Stomach (tissue), 9 donors: ENCODE data around the gene RPL38. TPM values are rescaled to one million over a fixed set of nuclear protein-coding genes. Genes with fewer than 3 reads are reported as not detected.

Experiments used
- DNase-seq, 2 donors: peaks; one replicate each; pipeline versions ENCODE4 v3.0.0 to v3.0.0-alpha.2; 2013 to 2019
- H3K27ac ChIP-seq, 5 donors: fragments of 200-600 bp in 4 of 5; sonication (generic) in 4 of 5; one replicate each; pipeline ENCODE4 v1.5.1; 2013 to 2019; ENCODE audit warnings: mild to moderate bottlenecking in 1 of 5, moderate library complexity in 1 of 5
- H3K27me3 ChIP-seq, 3 donors: fragments of 200-600 bp; sonication (generic); one replicate each; pipeline ENCODE4 v1.5.1; 2017 to 2019; ENCODE audit warnings: mixed run types in 1 of 3
- H3K36me3 ChIP-seq, 4 donors: fragments of 200-600 bp; sonication (generic); 1 replicate in 3 of 4; 2 replicates in 1 of 4; pipeline ENCODE4 v1.5.1; 2016 to 2019
- H3K4me1 ChIP-seq, 4 donors: fragments of 200-600 bp; sonication (generic); one replicate each; pipeline ENCODE4 v1.5.1; 2016 to 2019
- H3K4me3 ChIP-seq, 4 donors: fragments of 200-600 bp; sonication (generic) in 3 of 4; one replicate each; pipeline ENCODE4 v1.5.1; 2016 to 2019; ENCODE audit warnings: mild to moderate bottlenecking in 1 of 4
- H3K9me3 ChIP-seq, 4 donors: fragments of 200-600 bp; sonication (generic); one replicate each; pipeline ENCODE4 v1.5.1; 2016 to 2019
- CTCF ChIP-seq, 7 experiments: fragments of 450-650 bp in 4 of 7; fragments of 200-600 bp in 3 of 7; sonication (generic) in 3 of 7; IDR thresholded peaks; one replicate each; pipeline ENCODE4 v1.5.1; 2016 to 2019; ENCODE audit warnings: antibody characterized with exemption in 7 of 7, control low read depth in 2 of 7, mild to moderate bottlenecking in 1 of 7
- EP300 ChIP-seq: sonication (generic); formaldehyde crosslinking; IDR thresholded peaks from one replicate; pipeline ENCODE4 v1.6.1; 2017; ENCODE audit warnings: antibody characterized with exemption
- POLR2A ChIP-seq, 4 donors: fragments of 450-650 bp; IDR thresholded peaks; one replicate each; pipeline ENCODE4 v1.6.1; 2016; ENCODE audit warnings: antibody characterized with exemption in 4 of 4, control low read depth in 2 of 4, mild to moderate bottlenecking in 1 of 4, moderate library complexity in 1 of 4
- POLR2AphosphoS5 ChIP-seq, 3 donors: sonication (generic); formaldehyde crosslinking; IDR thresholded peaks; one replicate each; pipeline ENCODE4 v1.6.1; 2016; ENCODE audit warnings: antibody characterized with exemption in 3 of 3
- WGBS, 5 donors: extraction: QIAGEN DNeasy Blood & Tissue Kit in 3 of 5; methylation state at CpG; one replicate each; pipeline versions ENCODE4 v1.1.5 to v1.1.7; 2013 to 2018; 5-methylcytosine and 5-hydroxymethylcytosine counted together
- intact Hi-C: fragments of 100-400 bp; cut with DNase I; formaldehyde crosslinking; loops from one replicate; pipeline ENCODE4 v1.15.1; 2023; ENCODE audit warnings: low total_unique reads
- polyA plus RNA-seq, 3 donors: library from polyadenylated mRNA; stranded (reverse); fragments of 200-250 nt; gene quantifications; one replicate each; pipeline ENCODE4 v1.2.3, GENCODE V29; 2013
- total RNA-seq, 5 donors: library from RNA; depleted of rRNA; stranded (reverse); fragments of >200 nt; gene quantifications; one replicate each; pipeline versions ENCODE4 v1.1.0 to v1.2.3, GENCODE V29; 2014 to 2016
- donor health status: healthy with polysubstance abuse.
- donor health status: Bipolar disorder and iron deficiency.
- donor health status: healthy.

Gene RPL38
- total and polyA plus RNA-seq, 8 donors = 37.7 to 1,839 (median 979) TPM

GRCh38 chr17:74220946-74221818 lies 17.7 kb downstream of the RPL38 start:
- Histone ChIP-seq H3K36me3 (peaks cover 0 to 48% (median 13%) of the 10 kb centered on the region in 4 donors), H3K27me3 (no peaks in the 10 kb centered on the region), H3K27ac (no peak overlapping the region), H3K4me1 (peaks cover 0 to 13% (median 0%) of the 10 kb centered on the region in 4 donors), H3K4me3 (no peak overlapping the region), H3K9me3 (no peaks in the 10 kb centered on the region)
- intact Hi-C loops = no loop called here
- DNase-seq = no peak
- WGBS, 5 donors = 92 to 93% (median 93%) methylated on average over 9 to 16 of the region's 16 CpGs
- TF ChIP-seq EP300 = no peak
- no peak for TF ChIP-seq CTCF (IDR thresholded peaks at IDR 0.05)
- TF ChIP-seq POLR2A (IDR thresholded peaks at IDR 0.05) = no peak
- no peak for TF ChIP-seq POLR2AphosphoS5 (IDR thresholded peaks at IDR 0.05)

GRCh38 chr17:74222399-74222798 lies 18.9 kb downstream of the RPL38 start:
- Histone ChIP-seq H3K27me3 (no peaks in the 10 kb centered on the region), H3K4me3 (no peak overlapping the region), H3K9me3 (no peaks in the 10 kb centered on the region), H3K27ac (no peak overlapping the region), H3K36me3 (peaks cover 0 to 44% (median 13%) of the 10 kb centered on the region in 4 donors), H3K4me1 (peaks cover 0 to 5% (median 0%) of the 10 kb centered on the region in 4 donors)
- intact Hi-C loops = no loop called here
- WGBS, 5 donors = 83 to 92% (median 89%) methylated on average over 12 to 13 of the region's 13 CpGs
- TF ChIP-seq EP300 (no peak), CTCF (IDR thresholded peaks at IDR 0.05) (no peak)
- no peak for DNase-seq

DNA sequence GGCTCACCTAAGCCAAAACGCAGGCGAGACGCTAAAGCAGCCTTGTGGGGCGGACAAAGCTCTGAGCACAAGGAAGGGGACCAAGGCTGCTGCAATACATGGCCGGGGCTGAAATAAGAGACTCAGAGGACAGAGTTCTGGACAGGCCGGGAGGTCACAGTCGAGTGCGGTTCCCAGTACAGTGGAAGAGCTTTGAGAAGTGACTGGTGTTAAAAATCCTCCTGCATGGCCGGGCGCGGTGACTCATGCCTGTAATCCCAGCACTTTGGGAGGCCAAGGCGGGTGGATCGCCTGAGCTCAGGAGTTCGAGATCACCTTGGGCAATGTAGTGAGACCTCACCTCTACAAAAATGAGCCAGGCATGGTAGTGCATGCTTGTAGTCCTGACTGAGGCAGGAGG lies 20.4 kb downstream of the RPL38 start:
- no peak for DNase-seq
- Histone ChIP-seq H3K9me3 (no peaks in the 10 kb centered on the region), H3K36me3 (peaks cover 0 to 41% (median 13%) of the 10 kb centered on the region in 4 donors), H3K4me1 (peaks cover 0 to 5% (median 0%) of the 10 kb centered on the region in 4 donors), H3K4me3 (no peak overlapping the region), H3K27me3 (no peaks in the 10 kb centered on the region), H3K27ac (no peak overlapping the region)
- intact Hi-C loops = no loop called here
- 88 to 96% (median 94%) methylated on average over 14 of the region's 14 CpGs for whole genome bisulfite sequencing, 5 donors
- TF ChIP-seq EP300 (no peak), POLR2AphosphoS5 (IDR thresholded peaks at IDR 0.05) (no peak), POLR2A (IDR thresholded peaks at IDR 0.05) (no peak), CTCF (IDR thresholded peaks at IDR 0.05) (no peak)

- 91 to 95% (median 94%) methylated on average over 19 to 20 of the region's 20 CpGs for WGBS, 5 donors
- H3K36me3 ChIP-seq = peaks cover 0 to 44% (median 13%) of the 10 kb centered on the region in 4 donors
- H3K9me3 ChIP-seq = no peaks in the 10 kb centered on the region
- TF ChIP-seq POLR2A (IDR thresholded peaks at IDR 0.05) (no peak), CTCF (IDR thresholded peaks at IDR 0.05) (no peak), EP300 (no peak), POLR2AphosphoS5 (IDR thresholded peaks at IDR 0.05) (no peak)
- no peak overlapping the region for H3K27ac ChIP-seq
- no peak overlapping the region for H3K4me3 ChIP-seq
- H3K4me1 ChIP-seq = peaks cover 0 to 5% (median 0%) of the 10 kb centered on the region in 4 donors
- no peaks in the 10 kb centered on the region for H3K27me3 ChIP-seq
- DNase-seq = no peak
- intact Hi-C loops = no loop called here
Observed at GRCh38 chr17:74224959-74225725, 21.7 kb downstream of the RPL38 start.
